K562 (cell line): ENCODE measurements around the gene CBX3. TPM values are rescaled to one million over a fixed set of nuclear protein-coding genes. Genes with fewer than 3 reads are reported as not detected.

Experiments used
- ARNT ChIP-seq, 2 experiments: fragments of 450-650 bp; IDR thresholded peaks; 2 replicates each; pipeline ENCODE4 v1.6.1; 2016; ENCODE audit warnings: mild to moderate bottlenecking in 1 of 2
- ATF7 ChIP-seq: fragments of 450-650 bp; IDR thresholded peaks from 2 replicates; pipeline ENCODE4 v1.7.1; 2014; ENCODE audit warnings: mild to moderate bottlenecking, moderate library complexity
- CBFA2T3 ChIP-seq: fragments of 450-650 bp; IDR thresholded peaks from 2 replicates; pipeline ENCODE4 v1.6.1; 2017
- CHD2 ChIP-seq: IDR thresholded peaks from 2 replicates; pipeline ENCODE4 v1.6.1; 2011; ENCODE audit warnings: low read depth, low read length
- DPF2 ChIP-seq: fragments of 450-650 bp; IDR thresholded peaks from 2 replicates; pipeline ENCODE4 v1.6.1; 2016
- ELF4 ChIP-seq: fragments of 450-650 bp; formaldehyde crosslinking; IDR thresholded peaks from 2 replicates; pipeline ENCODE4 v1.4.0; 2022; ENCODE audit warnings: missing genetic modification characterization
- FOXK2 ChIP-seq, 2 experiments: fragments of 450-650 bp; IDR thresholded peaks in 1 of 2; conservative IDR thresholded peaks in 1 of 2; 2 replicates each; pipeline ENCODE4 v1.6.1; 2016; ENCODE audit warnings: low read depth in 2 of 2, mild to moderate bottlenecking in 1 of 2
- HDAC1 ChIP-seq, 2 experiments: fragments of 450-650 bp; IDR thresholded peaks; 2 replicates each; pipeline ENCODE4 v1.6.1; 2016 to 2017; ENCODE audit warnings: inconsistent platforms in 1 of 2, mild to moderate bottlenecking in 1 of 2, moderate library complexity in 1 of 2
- NFE2 ChIP-seq: IDR thresholded peaks from 2 replicates; pipeline ENCODE4 v1.6.1; 2014; ENCODE audit warnings: antibody characterized with exemption, low read depth
- PBX2 ChIP-seq, 2 experiments: IDR thresholded peaks in 1 of 2; conservative IDR thresholded peaks in 1 of 2; 2 replicates each; pipeline ENCODE4 v1.6.1; 2016; ENCODE audit warnings: low read depth in 2 of 2, mild to moderate bottlenecking in 1 of 2, missing compliant biosample characterization in 1 of 2, missing genetic modification characterization in 1 of 2, moderate library complexity in 1 of 2
- POLR2AphosphoS5 ChIP-seq: IDR thresholded peaks from 2 replicates; pipeline ENCODE4 v1.6.1; 2011; ENCODE audit warnings: mild to moderate bottlenecking, low read depth, low read length, moderate library complexity; ENCODE audit not compliant: control insufficient read depth, insufficient read depth
- SMARCC2 ChIP-seq: fragments of 450-650 bp; IDR thresholded peaks from 2 replicates; pipeline ENCODE4 v1.6.1; 2017; ENCODE audit warnings: antibody characterized with exemption, moderate library complexity, mild to moderate bottlenecking, low read depth
- ZNF318 ChIP-seq, 2 experiments: fragments of 450-650 bp; IDR thresholded peaks; 2 replicates each; pipeline ENCODE4 v1.6.1; 2016; ENCODE audit warnings: mild to moderate bottlenecking in 2 of 2, borderline replicate concordance in 1 of 2, low read depth in 1 of 2, moderate library complexity in 1 of 2
- ZNF395 ChIP-seq: fragments of 200-800 bp; sonication (Bioruptor generic); IDR thresholded peaks from 2 replicates; pipeline ENCODE4 v1.6.1; 2017; ENCODE audit warnings: missing genetic modification characterization, missing compliant biosample characterization
- ZNF589 ChIP-seq: fragments of 200-800 bp; sonication (Bioruptor generic); IDR thresholded peaks from 2 replicates; pipeline ENCODE4 v1.6.1; 2016; ENCODE audit warnings: low read depth, missing genetic modification characterization, missing compliant biosample characterization
- polyA plus RNA-seq, 8 experiments: library from polyadenylated mRNA; depleted of rRNA in 4 of 8; stranded (reverse) in 5 of 8; unstranded in 3 of 8; fragments of >200 nt; fragmentation: Nextera tagmentation in 2 of 8; fragmentation: Illumina TruSeq in 1 of 8; extraction: Ambion mirVana in 2 of 8; extraction: Trizol in 1 of 8; gene quantifications; 2 replicates each; pipeline versions ENCODE4 v1.2.1 to v1.2.3, GENCODE V29; 2011 to 2014; ENCODE audit warnings: inconsistent platforms in 1 of 8, missing spikeins in 1 of 8
- total RNA-seq, 7 experiments: library from RNA; depleted of rRNA in 6 of 7; stranded (reverse); fragments of >200 nt in 6 of 7; fragmentation: Illumina TruSeq in 2 of 7; extraction: Trizol in 2 of 7; gene quantifications; 2 replicates each; pipeline versions ENCODE4 v1.2.1 to v1.2.3, GENCODE V29; 2011 to 2021; ENCODE audit warnings: low replicate concordance in 1 of 7

CBX3 gene
- total and polyA plus RNA-seq, 9 of the 15 experiments (the other 6 are each of a cell fraction or from before 2014, with no cell fraction given) = 198 to 413 (median 328) TPM

- peak; percentile 94 for TF ChIP-seq ATF7
- TF ChIP-seq ARNT (IDR thresholded peaks at IDR 0.05) = 0 out of 4 replicates have a peak, but pooled peaks of 1 of the 2 experiments have one; percentile 47
- peak; percentile 94 for TF ChIP-seq DPF2
- TF ChIP-seq FOXK2 (conservative IDR thresholded peaks at IDR 0.05 in 1 of 2, IDR thresholded peaks at IDR 0.05 in 1 of 2; ENCODE audit: low read depth in 2 of 2) = no peak
- TF ChIP-seq ZNF318 (IDR thresholded peaks at IDR 0.05; ENCODE audit: borderline replicate concordance in 1 of 2, low read depth in 1 of 2) = 0 out of 4 replicates have a peak, but pooled peaks of 1 of the 2 experiments have one; percentile 51
- peak; percentile 51; the same call in 1 of the 2 replicates for TF ChIP-seq ZNF589 (CRISPR knock-in tag)
- TF ChIP-seq CBFA2T3 = peak; percentile 91
- TF ChIP-seq NFE2 = peak; percentile 21; the same call in 1 of the 2 replicates
- peak; percentile 52; the same call in 1 of the 2 replicates for TF ChIP-seq POLR2AphosphoS5
- 0 out of 2 replicates have a peak, but pooled peaks have one; percentile 37 for TF ChIP-seq ELF4 (CRISPR knock-in tag)
- TF ChIP-seq HDAC1 (IDR thresholded peaks at IDR 0.05) = 0 out of 4 replicates have a peak, but pooled peaks of 1 of the 2 experiments have one; percentile 29
- peak; percentile 22; the same call in 1 of the 2 replicates for TF ChIP-seq CHD2
- TF ChIP-seq PBX2 (CRISPR knock-in tag; IDR thresholded peaks at IDR 0.05; ENCODE audit: low read depth) = no peak
- peak; percentile 92 for TF ChIP-seq PBX2 (tag; conservative IDR thresholded peaks at IDR 0.05; ENCODE audit: low read depth)
- peak; percentile 92 for TF ChIP-seq ZNF395 (CRISPR knock-in tag)
- peak; percentile 86 for TF ChIP-seq SMARCC2
These were observed 20.8 kb upstream of the CBX3 start (continued) for GRCh38 chr7:26180792-26181198.
